D341Med (cell line): ENCODE results near the gene MDH1B.
"Not testable (repeated sequence)": the region's sequence is repeated elsewhere in the genome, so short reads cannot be mapped to it uniquely, and the experiment has no call there.

Experiments used
- DNase-seq: peaks from one replicate; pipeline ENCODE4 v3.0.0; 2012; ENCODE audit warnings: low spot score

The MDH1B gene

GRCh38 chr2:206765242-206766056 is at the start of gene MDH1B, which contains the start of gene FASTKD2:
MDH1B (minus strand) TSS chr2:206765328; CDS start chr2:206765271, 57 bp downstream.
FASTKD2 (plus strand) TSS chr2:206765606; CDS start chr2:206766694, 1,088 bp downstream.
- peak; percentile 90 for DNase-seq

- DNase-seq, result no peak
These were observed 49.4 kb upstream of the MDH1B start for GRCh38 chr2:206814498-206814897.

GRCh38 chr2:206812471-206812870 is 47.3 kb upstream of the MDH1B start:
- not testable (repeated sequence) for DNase-seq

- DNase-seq, result not testable (repeated sequence)
These were observed 42.5 kb upstream of the MDH1B start for GRCh38 chr2:206807624-206808023.

GRCh38 chr2:206805887-206806607 is 40.9 kb upstream of the MDH1B start:
- DNase-seq, result no peak

GRCh38 chr2:206804326-206804725 is 39.2 kb upstream of the MDH1B start:
- DNase-seq, result no peak

- DNase-seq, result no peak
These were observed 37.8 kb upstream of the MDH1B start for GRCh38 chr2:206802654-206803514.

GRCh38 chr2:206801418-206802189 is 36.5 kb upstream of the MDH1B start:
- no peak for DNase-seq

- peak; percentile 63 for DNase-seq
These were observed 35.6 kb upstream of the MDH1B start for GRCh38 chr2:206800506-206801417.

GRCh38 chr2:206799083-206799482 is 34.0 kb upstream of the MDH1B start:
- no peak for DNase-seq

- no peak for DNase-seq
These were observed 32.9 kb upstream of the MDH1B start for GRCh38 chr2:206798000-206798399.

GRCh38 chr2:206797376-206797775 is 32.2 kb upstream of the MDH1B start:
- DNase-seq, result no peak

- DNase-seq, result no peak
These were observed 27.5 kb upstream of the MDH1B start for GRCh38 chr2:206792645-206793044.

- DNase-seq, result no peak
These were observed 25.3 kb upstream of the MDH1B start for GRCh38 chr2:206790311-206790935.

- no peak for DNase-seq
These were observed 19.6 kb upstream of the MDH1B start for GRCh38 chr2:206784559-206785353.

- DNase-seq, result no peak
These were observed 18.6 kb upstream of the MDH1B start for GRCh38 chr2:206783718-206784117.

GRCh38 chr2:206780671-206781070 is 15.5 kb upstream of the MDH1B start:
- no peak for DNase-seq

- DNase-seq, result no peak
These were observed 11.3 kb upstream of the MDH1B start for GRCh38 chr2:206776432-206776831.

GRCh38 chr2:206774871-206775270 is 9.7 kb upstream of the MDH1B start:
- DNase-seq, result no peak
